Uterus (tissue), 2 donors: ENCODE measurements around the gene KRTAP12-2.

Source experiments
- POLR2A ChIP-seq, 2 donors: fragments of 450-650 bp; IDR thresholded peaks; one replicate each; pipeline ENCODE4 v1.6.1; 2016; ENCODE audit warnings: antibody characterized with exemption in 2 of 2, mild to moderate bottlenecking in 1 of 2, moderate library complexity in 1 of 2
- TF ChIP-seq, protein P1 (sequence below), 4 experiments: fragments of 200-600 bp in 2 of 4; fragments of 450-650 bp in 2 of 4; sonication (generic) in 2 of 4; IDR thresholded peaks; one replicate each; pipeline ENCODE4 v1.5.1; 2016 to 2019; ENCODE audit warnings: antibody characterized with exemption in 4 of 4, mild to moderate bottlenecking in 2 of 4, moderate library complexity in 1 of 4

DNA sequence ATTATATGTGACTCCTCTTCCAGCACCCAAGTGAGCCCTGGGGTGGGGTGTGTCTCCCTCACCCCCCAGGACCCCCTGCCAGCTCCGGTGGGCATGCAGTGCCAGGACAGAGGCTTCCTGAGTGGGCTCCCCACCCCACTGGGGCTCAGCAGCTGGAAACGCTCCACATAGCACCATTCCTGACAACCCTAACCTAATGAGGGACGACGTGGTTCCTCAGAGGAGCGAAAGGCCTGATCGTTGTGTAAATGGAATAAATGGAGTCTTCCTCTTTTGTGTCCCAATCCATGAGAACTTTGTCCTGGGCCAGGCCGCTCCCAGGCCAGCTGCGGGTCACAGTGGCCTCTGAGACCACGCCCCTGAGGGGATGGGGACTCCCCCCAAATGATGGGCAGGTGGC, 46.4 kb upstream of the KRTAP12-2 start:
- TF ChIP-seq, protein P1, sequence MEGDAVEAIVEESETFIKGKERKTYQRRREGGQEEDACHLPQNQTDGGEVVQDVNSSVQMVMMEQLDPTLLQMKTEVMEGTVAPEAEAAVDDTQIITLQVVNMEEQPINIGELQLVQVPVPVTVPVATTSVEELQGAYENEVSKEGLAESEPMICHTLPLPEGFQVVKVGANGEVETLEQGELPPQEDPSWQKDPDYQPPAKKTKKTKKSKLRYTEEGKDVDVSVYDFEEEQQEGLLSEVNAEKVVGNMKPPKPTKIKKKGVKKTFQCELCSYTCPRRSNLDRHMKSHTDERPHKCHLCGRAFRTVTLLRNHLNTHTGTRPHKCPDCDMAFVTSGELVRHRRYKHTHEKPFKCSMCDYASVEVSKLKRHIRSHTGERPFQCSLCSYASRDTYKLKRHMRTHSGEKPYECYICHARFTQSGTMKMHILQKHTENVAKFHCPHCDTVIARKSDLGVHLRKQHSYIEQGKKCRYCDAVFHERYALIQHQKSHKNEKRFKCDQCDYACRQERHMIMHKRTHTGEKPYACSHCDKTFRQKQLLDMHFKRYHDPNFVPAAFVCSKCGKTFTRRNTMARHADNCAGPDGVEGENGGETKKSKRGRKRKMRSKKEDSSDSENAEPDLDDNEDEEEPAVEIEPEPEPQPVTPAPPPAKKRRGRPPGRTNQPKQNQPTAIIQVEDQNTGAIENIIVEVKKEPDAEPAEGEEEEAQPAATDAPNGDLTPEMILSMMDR (IDR thresholded peaks at IDR 0.05): no peak
- TF ChIP-seq POLR2A (IDR thresholded peaks at IDR 0.05): no peak
